Stimulated activated CD4-positive, alpha-beta T cell treated with anti-CD3 and anti-CD28 coated beads, Interleukin-4, amount 100 ng/mL, for 24 hours (primary cell): Measurements from ENCODE around the gene DSP.

ENCODE experiments used
- DNase-seq: peaks from one replicate; pipeline ENCODE4 v3.0.0-alpha.2; 2020

The DSP gene

DNA sequence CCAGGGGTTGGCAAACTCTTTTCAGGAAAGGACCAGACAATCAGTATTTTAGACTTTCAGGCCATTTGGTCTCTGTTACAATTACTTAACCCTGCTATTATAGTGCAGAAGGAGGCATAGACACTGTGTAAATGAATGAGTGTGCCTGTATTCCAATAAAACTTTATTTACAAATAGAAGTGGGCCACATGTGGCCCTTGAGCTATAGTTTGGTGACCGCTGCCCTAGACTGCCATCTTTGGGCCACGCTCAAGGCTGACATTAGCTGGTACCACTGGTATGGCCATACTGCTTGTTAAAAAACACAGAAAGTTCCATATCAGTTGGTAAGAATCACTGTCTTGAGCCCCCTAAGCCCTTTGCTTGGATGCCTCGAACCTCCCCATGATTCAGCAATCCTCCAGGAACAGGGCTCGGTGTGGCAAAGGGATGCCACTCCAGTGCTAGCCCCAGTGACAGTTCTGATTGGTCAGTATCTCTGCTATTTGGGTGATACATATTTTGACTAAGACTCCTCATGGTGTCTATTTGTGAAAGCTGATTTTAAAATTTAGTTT, 25.2 kb downstream of the DSP start:
- DNase-seq, result no peak

DNA sequence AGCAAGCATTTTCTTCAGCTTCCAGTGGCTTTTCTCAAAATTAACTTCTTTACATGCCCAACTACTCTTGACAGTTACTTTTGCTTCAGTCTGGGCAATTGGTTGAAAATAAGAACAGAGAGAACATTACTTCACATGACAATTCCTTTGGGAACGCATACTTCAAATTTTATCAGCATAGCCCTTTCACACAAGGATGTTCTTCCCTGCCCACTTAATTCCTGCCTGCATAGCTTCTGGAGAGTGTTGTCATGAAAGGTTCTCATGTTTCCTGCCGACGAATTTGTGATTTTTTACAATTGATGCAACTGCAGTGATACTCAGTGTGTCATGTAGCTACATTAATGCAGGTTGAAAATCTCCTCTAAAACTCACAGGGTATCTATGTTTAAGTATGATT, 26.6 kb downstream of the DSP start:
- DNase-seq, result no peak

- no peak for DNase-seq
Observed at GRCh38 chr6:7569082-7569481, 27.6 kb downstream of the DSP start.

DNA sequence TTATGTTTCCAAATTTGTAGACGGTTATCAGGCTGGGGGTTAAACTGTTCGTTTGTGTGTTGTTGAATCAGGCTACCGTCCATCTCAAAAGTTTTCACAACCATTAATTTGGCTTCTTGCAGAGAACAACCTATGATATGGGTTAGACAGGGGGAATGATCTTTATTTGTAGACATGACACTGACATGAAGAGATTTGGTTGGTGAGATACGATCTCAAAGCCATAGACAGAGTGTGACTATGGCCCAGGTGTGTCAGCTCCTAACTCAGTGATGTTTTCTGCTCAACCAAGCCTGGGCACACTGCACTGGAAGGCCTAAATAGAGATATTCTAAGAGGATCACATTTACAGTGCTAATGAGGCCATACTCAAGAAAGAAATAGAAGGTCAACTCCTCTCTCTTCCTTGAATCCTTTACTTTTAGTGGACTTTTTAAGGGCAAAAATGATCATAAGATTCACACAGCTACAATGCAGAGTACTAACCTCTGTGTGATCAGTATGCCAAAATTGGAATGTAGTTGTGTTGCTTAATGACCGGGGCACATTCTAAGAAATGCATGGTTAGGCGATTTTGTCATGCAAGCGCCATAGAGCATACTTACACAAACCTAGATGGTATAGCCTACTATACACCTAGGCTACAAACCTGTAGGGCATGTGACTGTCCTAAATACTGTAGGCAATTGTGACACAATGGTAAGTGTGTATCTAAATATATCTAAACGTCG, 30.9 kb downstream of the DSP start:
- no peak for DNase-seq

GRCh38 chr6:7574500-7574899, 33.0 kb downstream of the DSP start:
- DNase-seq, result no peak

DNA sequence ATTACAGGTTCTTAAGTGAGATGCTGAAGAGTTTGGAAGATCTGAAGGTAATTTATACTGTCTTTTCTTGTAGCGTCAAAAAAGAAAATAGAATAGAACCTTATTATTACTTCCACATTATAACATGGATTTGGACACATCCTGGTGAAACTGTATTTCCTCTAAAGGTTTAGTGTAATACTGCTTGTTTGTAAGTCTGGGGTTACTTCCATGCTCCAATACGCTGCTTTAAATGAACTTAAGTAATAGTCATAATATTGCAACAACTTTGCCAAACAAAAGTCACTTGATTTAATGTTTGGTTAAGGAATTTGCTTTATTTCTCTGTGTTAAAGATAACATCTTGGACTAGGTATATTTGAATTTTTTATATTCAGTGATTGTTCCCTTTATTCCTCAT, 37.0 kb downstream of the DSP start:
- DNase-seq, result no peak

DNA sequence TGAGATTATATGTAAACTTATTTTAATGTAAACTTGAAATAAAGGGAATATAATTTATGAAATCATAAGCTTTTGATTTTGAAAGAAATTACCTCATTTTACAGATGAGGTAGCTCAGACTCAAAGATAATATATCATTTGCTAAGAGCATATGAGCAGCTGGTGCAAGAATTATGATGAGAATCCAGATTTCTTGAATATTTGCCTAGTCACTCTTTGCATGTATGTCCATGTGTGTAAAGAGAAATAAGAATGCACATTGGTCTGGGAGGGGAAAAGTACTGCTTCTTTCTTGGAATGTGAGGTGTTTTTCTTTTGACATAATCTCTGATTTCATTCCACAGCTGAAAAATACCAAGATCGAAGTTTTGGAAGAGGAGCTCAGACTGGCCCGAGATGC, 37.5 kb downstream of the DSP start:
- DNase-seq, result no peak

- DNase-seq, result no peak
Observed at GRCh38 chr6:7579851-7580250, 38.4 kb downstream of the DSP start.

GRCh38 chr6:7580537-7580926, 39.1 kb downstream of the DSP start:
- no peak for DNase-seq

GRCh38 chr6:7580927-7581618, 39.6 kb downstream of the DSP start:
- no peak for DNase-seq

GRCh38 chr6:7585287-7585930, 43.9 kb downstream of the DSP start:
- DNase-seq, result no peak

- no peak for DNase-seq
Observed at GRCh38 chr6:7587631-7588100, 46.2 kb downstream of the DSP start.

- DNase-seq, result no peak
Observed at GRCh38 chr6:7588506-7588905, 47.0 kb downstream of the DSP start.

- no peak for DNase-seq
Observed at GRCh38 chr6:7589221-7589620, 47.8 kb downstream of the DSP start.

- DNase-seq, result peak; percentile 94
Observed at GRCh38 chr6:7589949-7590917, 48.8 kb downstream of the DSP start, which contains the start of gene SNRNP48. TSS of gene SNRNP48 (plus strand) at chr6:7590198. CDS start at chr6:7590258, 60 bp downstream.

DNA sequence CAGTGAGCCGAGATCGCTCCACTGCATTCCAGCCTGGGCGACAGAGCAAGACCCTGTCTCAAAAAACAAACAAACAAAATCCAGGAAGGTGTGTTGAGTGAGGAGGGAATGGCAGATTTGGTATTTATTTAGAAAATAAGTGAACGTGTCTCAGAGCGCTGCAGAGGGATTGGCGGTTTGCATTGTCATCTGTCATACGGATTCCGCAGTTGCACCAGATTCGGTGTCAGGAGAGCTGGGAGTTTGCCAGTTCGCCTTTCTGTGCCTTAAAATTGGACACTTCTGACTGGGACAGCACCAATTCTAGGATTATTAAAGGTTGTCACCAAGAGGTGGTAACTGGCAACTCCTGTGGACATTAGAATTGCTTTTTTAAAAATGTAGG, 49.4 kb downstream of the DSP start:
- no peak for DNase-seq

GRCh38 chr6:7591770-7592169, 50.3 kb downstream of the DSP start:
- DNase-seq, result no peak

GRCh38 chr6:7593229-7593628, 51.8 kb downstream of the DSP start:
- no peak for DNase-seq

DNA sequence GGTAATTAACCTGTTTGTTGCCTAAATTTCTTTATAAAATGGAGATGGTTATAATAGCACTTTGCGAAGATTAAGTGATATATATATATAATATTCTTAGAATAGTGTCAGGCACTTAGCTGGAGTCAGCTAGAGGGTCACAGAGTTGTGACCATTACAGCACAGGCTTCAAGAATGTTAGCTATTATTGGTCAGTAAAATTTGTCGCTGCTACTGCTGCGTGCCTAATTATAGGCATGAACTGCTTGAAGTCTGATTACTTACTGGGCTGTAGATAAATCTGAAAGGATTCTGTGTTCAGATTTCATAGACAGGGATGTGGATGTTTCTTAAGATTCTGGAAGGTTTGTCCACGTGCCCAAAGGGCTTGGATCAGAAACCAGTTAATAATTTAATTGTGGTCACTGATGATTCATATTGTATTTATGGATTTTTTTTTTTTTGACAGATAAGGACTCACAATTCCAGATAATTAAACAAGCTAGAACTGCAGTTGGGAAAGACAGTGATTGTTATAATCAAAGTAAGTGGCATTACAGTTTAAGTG, 53.2 kb downstream of the DSP start:
- no peak for DNase-seq

DNA sequence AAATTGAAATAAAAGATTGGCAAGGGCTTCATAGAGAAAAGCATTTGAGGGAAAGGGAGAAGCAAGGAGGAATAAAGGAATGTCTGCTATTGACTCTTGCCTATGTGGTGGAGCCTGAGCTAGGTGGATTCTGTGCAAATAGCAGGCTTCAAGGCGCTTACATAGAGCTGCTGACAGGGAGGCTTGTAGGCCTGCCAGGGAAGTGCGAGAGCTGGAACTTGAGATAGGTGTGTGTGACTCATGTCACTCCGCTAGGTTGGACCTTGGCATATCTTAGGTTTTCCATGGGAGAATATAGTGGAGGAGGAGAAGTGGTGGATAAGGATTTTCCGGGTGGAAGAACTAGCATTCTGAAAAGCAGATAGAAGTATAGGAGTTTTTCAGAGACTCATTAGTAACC, 62.5 kb downstream of the DSP start:
- no peak for DNase-seq

GRCh38 chr6:7604506-7604905, 63.0 kb downstream of the DSP start:
- no peak for DNase-seq
